ENCODE measurements around the gene CREM. TPM values are rescaled to one million over a fixed set of nuclear protein-coding genes. Genes with fewer than 3 reads are reported as not detected.

The CREM gene
- total RNA-seq, 3 donors from 2014 or later = 113 to 125 (median 122) TPM

DNA sequence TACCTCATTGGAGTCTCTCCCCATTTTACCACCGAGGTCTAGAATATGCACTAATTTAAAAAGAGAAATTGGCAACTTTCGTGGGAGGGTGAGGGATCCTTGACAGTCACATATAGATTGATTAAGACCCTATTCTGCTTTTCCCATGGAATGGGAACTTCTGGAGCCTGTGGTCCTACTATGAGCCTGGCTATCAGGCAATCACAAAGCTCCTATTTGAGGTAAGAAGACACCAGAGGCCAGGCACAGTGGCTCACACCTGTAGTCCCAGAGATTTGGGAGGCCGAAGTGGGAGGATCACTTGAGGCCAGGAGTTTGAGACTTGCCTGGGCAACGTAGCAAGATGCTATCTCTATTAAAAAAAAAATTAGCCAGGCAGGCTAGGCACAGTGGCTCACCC, 105.0 kb downstream of the CREM start:
- no peaks in the 10 kb centered on the region for H3K36me3 Mint-ChIP-seq (ENCODE audit: insufficient read depth)
- no peak for DNase-seq
- no peak for ATAC-seq

DNA sequence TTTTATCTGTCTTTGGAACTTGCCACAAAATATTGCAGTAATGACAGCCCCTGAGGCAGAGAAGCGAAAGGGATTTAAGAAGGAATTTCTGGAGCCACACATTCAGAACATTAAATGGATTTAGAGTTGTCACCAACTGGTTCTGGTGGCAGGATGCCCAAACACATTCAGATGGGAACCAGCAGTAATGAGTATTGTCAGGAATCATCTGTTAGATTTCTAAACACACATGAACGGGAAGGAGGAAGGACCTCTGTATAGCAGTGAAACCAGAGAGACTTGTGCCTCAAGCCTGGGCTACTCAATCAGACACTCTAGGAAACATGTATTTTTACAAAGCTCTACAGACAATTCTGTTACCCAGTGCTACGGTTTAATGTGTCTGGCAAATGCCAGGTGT, 105.9 kb downstream of the CREM start:
- DNase-seq (no peak), ATAC-seq (no peak)
- no peak overlapping the region for H3K4me3 Mint-ChIP-seq
- no peaks in the 10 kb centered on the region for H3K36me3 Mint-ChIP-seq (ENCODE audit: insufficient read depth)
- H3K4me1 Mint-ChIP-seq (ENCODE audit: low read depth) = no peaks in the 10 kb centered on the region
- no peaks in the 10 kb centered on the region for H3K9me3 Mint-ChIP-seq
- no peaks in the 10 kb centered on the region for H3K27me3 Mint-ChIP-seq (ENCODE audit: low read depth)

More for the DNA sequence above, 105.0 kb downstream of the CREM start:
- Mint-ChIP-seq H3K27me3 (ENCODE audit: low read depth) (no peaks in the 10 kb centered on the region), H3K4me3 (no peak overlapping the region), H3K9me3 (no peaks in the 10 kb centered on the region), H3K4me1 (ENCODE audit: low read depth) (no peaks in the 10 kb centered on the region)

GRCh38 chr10:35234073-35234472, 107.4 kb downstream of the CREM start:
- H3K36me3 Mint-ChIP-seq (ENCODE audit: insufficient read depth) = no peaks in the 10 kb centered on the region
- no peak for ATAC-seq

GRCh38 chr10:35236739-35237138, 110.1 kb downstream of the CREM start:
- Mint-ChIP-seq H3K9me3 (no peaks in the 10 kb centered on the region), H3K27me3 (ENCODE audit: low read depth) (no peaks in the 10 kb centered on the region), H3K4me1 (ENCODE audit: low read depth) (no peaks in the 10 kb centered on the region), H3K4me3 (no peak overlapping the region), H3K36me3 (ENCODE audit: insufficient read depth) (no peaks in the 10 kb centered on the region)
- no peak for ATAC-seq
- no peak for DNase-seq

More at GRCh38 chr10:35234073-35234472, 107.4 kb downstream of the CREM start:
- H3K27me3 Mint-ChIP-seq (ENCODE audit: low read depth) = no peaks in the 10 kb centered on the region
- DNase-seq = no peak
- no peaks in the 10 kb centered on the region for H3K4me1 Mint-ChIP-seq (ENCODE audit: low read depth)
- no peak overlapping the region for H3K4me3 Mint-ChIP-seq
- H3K9me3 Mint-ChIP-seq = no peaks in the 10 kb centered on the region

DNA sequence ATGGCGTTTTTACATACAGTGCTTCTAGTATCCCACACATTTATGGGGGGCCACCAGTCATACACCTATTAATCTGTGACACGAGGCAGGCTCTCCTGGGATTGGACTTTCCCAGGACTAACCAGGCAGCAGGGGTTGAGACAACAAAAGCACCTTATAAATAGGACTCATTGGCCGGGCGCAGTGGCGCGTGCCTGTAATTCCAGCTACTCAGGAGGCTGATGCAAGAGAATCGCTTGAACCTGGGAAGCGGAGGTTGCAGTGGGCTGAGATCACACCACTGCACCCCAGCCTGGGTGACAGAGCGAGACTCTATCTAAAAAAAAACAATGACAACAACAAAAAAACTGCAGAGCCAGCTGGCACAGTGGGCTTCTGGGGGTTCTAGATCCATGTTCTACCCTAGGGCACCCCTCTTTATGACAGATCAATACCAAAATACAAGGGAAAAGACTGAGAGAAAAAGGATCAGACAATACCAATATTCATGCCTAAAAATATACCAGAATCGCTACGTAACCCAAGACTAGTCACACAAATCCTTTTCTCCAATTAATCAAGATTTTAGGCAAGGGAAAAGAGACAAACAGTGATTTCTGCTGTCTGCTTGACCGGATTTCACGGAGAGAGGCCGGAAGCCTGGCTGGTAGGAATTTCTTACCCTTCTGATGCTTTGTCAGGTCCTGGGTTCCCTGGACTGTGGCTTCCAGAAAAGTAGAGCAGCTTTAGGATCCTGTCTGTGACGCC, 111.3 kb downstream of the CREM start:
- H3K4me1 Mint-ChIP-seq (ENCODE audit: low read depth) = no peaks in the 10 kb centered on the region
- no peaks in the 10 kb centered on the region for H3K9me3 Mint-ChIP-seq
- H3K4me3 Mint-ChIP-seq = no peak overlapping the region
- DNase-seq (no peak), ATAC-seq (no peak)
- no peaks in the 10 kb centered on the region for H3K36me3 Mint-ChIP-seq (ENCODE audit: insufficient read depth)
- H3K27me3 Mint-ChIP-seq (ENCODE audit: low read depth) = peaks cover 2% of the 10 kb centered on the region

DNA sequence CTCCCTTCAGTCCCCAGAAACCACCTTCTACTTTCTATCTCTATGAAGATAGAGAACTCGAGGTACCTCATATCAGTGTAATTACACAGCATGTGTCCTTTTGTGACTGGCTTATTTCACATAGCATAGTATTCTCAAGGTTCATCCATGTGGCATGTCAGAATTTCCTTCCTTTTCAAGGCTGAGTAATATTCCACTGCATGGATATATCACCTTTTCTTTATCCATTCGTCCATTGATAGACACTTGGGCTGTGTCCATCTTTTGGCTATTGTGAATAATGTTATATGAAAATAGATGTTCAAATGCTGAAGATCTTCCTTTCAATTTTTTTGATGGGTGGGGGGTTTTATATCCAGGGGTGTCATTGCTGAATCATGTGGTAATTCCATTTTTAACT, 117.9 kb downstream of the CREM start:
- ATAC-seq = no peak
- no peak for DNase-seq
- Mint-ChIP-seq H3K36me3 (ENCODE audit: insufficient read depth) (no peaks in the 10 kb centered on the region), H3K27me3 (ENCODE audit: low read depth) (peaks cover 10% of the 10 kb centered on the region), H3K9me3 (no peaks in the 10 kb centered on the region), H3K4me3 (no peak overlapping the region), H3K4me1 (ENCODE audit: low read depth) (no peaks in the 10 kb centered on the region)

DNA sequence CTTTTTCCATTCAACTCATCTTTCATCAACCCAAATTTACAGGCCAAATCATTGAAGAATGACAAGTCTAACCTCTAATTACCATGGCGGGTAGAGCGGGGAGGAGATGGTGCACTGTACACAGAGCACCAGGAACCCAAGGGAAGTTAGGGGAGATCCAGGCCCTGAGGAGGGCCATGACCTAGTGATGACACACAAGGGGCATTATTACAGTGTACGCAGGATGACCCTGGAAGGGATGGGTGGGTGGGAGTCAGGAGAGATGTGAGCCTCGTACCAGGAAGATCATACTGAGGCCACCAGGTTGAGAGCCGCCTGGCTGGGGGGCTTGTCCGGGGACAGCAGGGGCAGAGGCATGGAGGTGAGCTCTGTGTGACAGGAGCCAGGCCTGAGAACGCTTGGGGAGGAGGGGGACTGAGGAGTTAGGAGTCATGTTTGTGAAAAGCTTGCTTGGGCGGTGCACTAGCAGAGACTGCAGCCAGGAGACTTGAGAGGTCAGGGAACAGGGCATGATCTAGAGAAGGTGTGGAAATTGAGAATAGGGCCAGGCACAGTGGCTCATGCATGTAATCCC, 120.2 kb downstream of the CREM start:
- ATAC-seq (no peak), DNase-seq (no peak)
- no peaks in the 10 kb centered on the region for H3K36me3 Mint-ChIP-seq (ENCODE audit: insufficient read depth)
- no peaks in the 10 kb centered on the region for H3K4me1 Mint-ChIP-seq (ENCODE audit: low read depth)
- H3K9me3 Mint-ChIP-seq = no peaks in the 10 kb centered on the region
- no peak overlapping the region for H3K4me3 Mint-ChIP-seq
- H3K27me3 Mint-ChIP-seq (ENCODE audit: low read depth) = peaks cover 10% of the 10 kb centered on the region

GRCh38 chr10:35251373-35252100, 124.9 kb downstream of the CREM start:
- Mint-ChIP-seq H3K4me1 (ENCODE audit: low read depth) (no peaks in the 10 kb centered on the region), H3K36me3 (ENCODE audit: insufficient read depth) (no peaks in the 10 kb centered on the region), H3K4me3 (no peak overlapping the region), H3K27me3 (ENCODE audit: low read depth) (no peaks in the 10 kb centered on the region), H3K9me3 (peaks cover 4% of the 10 kb centered on the region)
- DNase-seq (no peak), ATAC-seq (no peak)

DNA sequence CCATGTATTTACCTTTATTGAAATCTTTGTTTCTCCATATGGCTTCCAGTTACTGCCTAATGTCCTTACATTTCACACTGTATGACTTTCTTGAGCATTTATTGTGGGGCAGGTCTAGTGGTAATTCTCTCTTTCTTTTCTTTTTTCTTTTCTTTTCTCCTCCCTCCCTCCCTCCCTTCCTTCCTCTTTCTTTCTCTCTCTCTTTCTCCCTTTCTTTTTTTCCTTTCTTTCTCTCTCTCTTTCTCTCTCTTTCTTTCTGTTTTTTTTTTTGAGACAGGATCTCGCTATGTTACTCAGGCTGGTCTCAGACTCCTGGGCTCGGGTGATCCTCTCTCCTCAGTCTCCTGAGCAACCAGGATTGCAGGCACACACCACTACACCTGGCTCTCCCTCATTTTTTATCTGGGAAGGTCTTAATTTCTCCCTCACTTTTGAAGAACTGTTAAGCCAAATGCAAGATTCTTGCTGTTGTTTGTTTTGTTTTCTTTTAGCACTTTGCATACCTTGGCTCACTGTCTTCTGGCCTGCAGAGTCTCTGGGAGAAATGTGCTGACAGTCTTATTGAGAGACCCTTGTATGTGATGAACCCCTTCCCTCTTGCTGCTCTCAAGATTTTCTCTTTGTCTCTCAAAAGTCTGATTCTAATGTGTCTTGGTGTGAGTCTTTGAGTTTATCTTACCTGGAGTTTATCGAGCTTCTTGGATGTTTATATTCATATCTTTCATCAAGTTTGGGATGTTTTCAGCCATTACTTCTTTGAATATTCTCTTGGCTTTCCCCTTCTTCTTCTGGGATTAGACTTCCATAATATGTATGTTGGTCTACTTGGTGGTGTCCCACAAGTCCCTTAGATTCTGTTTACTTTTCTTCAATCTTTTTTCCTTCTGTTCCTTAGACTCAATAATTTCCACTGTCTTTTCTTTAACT, 130.7 kb downstream of the CREM start:
- Mint-ChIP-seq H3K9me3 (peaks cover 19% of the 10 kb centered on the region), H3K4me1 (ENCODE audit: low read depth) (no peaks in the 10 kb centered on the region), H3K4me3 (no peak overlapping the region), H3K27me3 (ENCODE audit: low read depth) (peaks cover 2% of the 10 kb centered on the region), H3K36me3 (ENCODE audit: insufficient read depth) (no peaks in the 10 kb centered on the region)
- ATAC-seq (no peak), DNase-seq (no peak)

DNA sequence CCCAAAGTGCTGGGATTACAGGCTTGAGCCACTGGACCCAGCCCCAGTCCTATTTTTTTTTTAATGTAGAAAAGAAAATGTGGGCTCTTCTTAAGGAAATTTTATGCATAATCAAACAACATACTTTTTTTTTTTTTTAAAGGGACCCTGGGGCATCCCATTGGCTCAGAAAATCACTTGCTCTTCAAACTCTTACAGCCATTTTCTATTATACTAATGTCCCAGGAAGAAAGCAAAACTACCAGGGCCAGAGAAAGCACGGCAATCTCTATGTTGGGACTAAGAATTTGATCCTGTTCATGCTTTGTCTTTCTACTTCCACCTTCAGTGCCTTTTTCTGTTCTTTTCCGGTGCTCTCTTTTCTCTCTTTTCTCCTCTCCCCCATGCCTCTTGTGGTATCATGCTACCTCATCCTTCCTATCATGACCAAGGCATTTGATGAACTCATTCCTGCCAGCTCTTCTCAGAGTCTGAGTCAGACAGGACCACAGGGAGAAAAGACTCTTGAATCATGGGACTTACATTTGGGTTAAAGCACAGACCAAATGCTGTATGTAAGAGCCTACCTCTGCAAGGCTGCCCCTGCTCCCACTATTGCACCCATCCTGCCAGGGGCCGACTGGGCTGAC, 133.2 kb downstream of the CREM start:
- H3K27me3 Mint-ChIP-seq (ENCODE audit: low read depth) = peaks cover 2% of the 10 kb centered on the region
- no peaks in the 10 kb centered on the region for H3K36me3 Mint-ChIP-seq (ENCODE audit: insufficient read depth)
- H3K9me3 Mint-ChIP-seq = peaks cover 22% of the 10 kb centered on the region
- ATAC-seq (peak; percentile 77 to 78), DNase-seq (no peak)
- H3K4me3 Mint-ChIP-seq = no peak overlapping the region
- H3K4me1 Mint-ChIP-seq (ENCODE audit: low read depth) = no peaks in the 10 kb centered on the region

DNA sequence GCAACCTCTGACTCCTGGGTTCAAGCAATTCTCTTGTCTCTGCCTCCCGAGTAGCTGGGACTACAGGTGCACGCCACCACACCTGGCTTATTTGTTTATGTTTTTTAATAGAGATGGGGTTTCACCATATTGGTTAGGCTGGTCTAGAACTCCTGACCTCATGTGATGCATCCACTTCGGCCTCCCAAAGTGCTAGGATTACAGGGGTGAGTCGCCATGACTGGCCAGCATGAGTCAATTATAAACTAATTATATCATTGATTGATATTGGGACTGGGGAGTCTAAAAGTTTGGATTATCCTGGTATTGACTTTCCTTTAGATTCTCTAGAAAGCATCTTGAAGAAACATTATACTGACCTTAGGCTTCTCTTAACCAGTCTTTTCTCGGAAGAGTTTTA, 135.8 kb downstream of the CREM start:
- peaks cover 9% of the 10 kb centered on the region for H3K9me3 Mint-ChIP-seq
- no peaks in the 10 kb centered on the region for H3K27me3 Mint-ChIP-seq (ENCODE audit: low read depth)
- H3K36me3 Mint-ChIP-seq (ENCODE audit: insufficient read depth) = no peaks in the 10 kb centered on the region
- ATAC-seq (no peak), DNase-seq (no peak)
- no peaks in the 10 kb centered on the region for H3K4me1 Mint-ChIP-seq (ENCODE audit: low read depth)
- no peak overlapping the region for H3K4me3 Mint-ChIP-seq
